Uterus (tissue), 2 donors: Measurements from ENCODE around the gene FAT1.

Experiments
- POLR2A ChIP-seq, 2 donors: fragments of 450-650 bp; IDR thresholded peaks; one replicate each; pipeline ENCODE4 v1.6.1; 2016; ENCODE audit warnings: antibody characterized with exemption in 2 of 2, mild to moderate bottlenecking in 1 of 2, moderate library complexity in 1 of 2
- TF ChIP-seq, protein P1 (sequence below), 4 experiments: fragments of 200-600 bp in 2 of 4; fragments of 450-650 bp in 2 of 4; sonication (generic) in 2 of 4; IDR thresholded peaks; one replicate each; pipeline ENCODE4 v1.5.1; 2016 to 2019; ENCODE audit warnings: antibody characterized with exemption in 4 of 4, mild to moderate bottlenecking in 2 of 4, moderate library complexity in 1 of 4

GRCh38 chr4:186726426-186727168 is 2.9 kb upstream of the FAT1 start:
- peak; percentile 36 to 63 for TF ChIP-seq POLR2A (IDR thresholded peaks at IDR 0.05)
- TF ChIP-seq, protein P1, sequence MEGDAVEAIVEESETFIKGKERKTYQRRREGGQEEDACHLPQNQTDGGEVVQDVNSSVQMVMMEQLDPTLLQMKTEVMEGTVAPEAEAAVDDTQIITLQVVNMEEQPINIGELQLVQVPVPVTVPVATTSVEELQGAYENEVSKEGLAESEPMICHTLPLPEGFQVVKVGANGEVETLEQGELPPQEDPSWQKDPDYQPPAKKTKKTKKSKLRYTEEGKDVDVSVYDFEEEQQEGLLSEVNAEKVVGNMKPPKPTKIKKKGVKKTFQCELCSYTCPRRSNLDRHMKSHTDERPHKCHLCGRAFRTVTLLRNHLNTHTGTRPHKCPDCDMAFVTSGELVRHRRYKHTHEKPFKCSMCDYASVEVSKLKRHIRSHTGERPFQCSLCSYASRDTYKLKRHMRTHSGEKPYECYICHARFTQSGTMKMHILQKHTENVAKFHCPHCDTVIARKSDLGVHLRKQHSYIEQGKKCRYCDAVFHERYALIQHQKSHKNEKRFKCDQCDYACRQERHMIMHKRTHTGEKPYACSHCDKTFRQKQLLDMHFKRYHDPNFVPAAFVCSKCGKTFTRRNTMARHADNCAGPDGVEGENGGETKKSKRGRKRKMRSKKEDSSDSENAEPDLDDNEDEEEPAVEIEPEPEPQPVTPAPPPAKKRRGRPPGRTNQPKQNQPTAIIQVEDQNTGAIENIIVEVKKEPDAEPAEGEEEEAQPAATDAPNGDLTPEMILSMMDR (IDR thresholded peaks at IDR 0.05) = no peak
